Liver (tissue), 3 donors: ENCODE data around the gene NPAS2.

Experiments
- ATF3 ChIP-seq: IDR thresholded peaks from 2 replicates; pipeline ENCODE4 v1.6.1; 2016; ENCODE audit warnings: antibody characterized with exemption
- CTCF ChIP-seq: fragments of 150-350 bp; IDR thresholded peaks from 2 replicates; pipeline ENCODE4 v1.5.1; 2017; ENCODE audit warnings: improper control_type of control experiment, low read depth, low read length; ENCODE audit not compliant: missing input control
- EGR1 ChIP-seq, 2 donors: IDR thresholded peaks; 2 replicates each; pipeline ENCODE4 v1.6.1; 2016 to 2018; ENCODE audit warnings: antibody characterized with exemption in 2 of 2, low read depth in 2 of 2
- FOXA1 ChIP-seq: IDR thresholded peaks from 2 replicates; pipeline ENCODE4 v1.6.1; 2016; ENCODE audit warnings: antibody characterized with exemption
- GABPA ChIP-seq, 2 donors: IDR thresholded peaks in 1 of 2; conservative IDR thresholded peaks in 1 of 2; 2 replicates each; pipeline ENCODE4 v1.6.1; 2016; ENCODE audit warnings: antibody characterized with exemption in 2 of 2, mild to moderate bottlenecking in 1 of 2, moderate library complexity in 1 of 2
- MAX ChIP-seq: IDR thresholded peaks from 2 replicates; pipeline ENCODE4 v1.6.1; 2016; ENCODE audit warnings: antibody characterized with exemption
- REST ChIP-seq: IDR thresholded peaks from 2 replicates; pipeline ENCODE4 v1.6.1; 2016; ENCODE audit warnings: antibody characterized with exemption, mild to moderate bottlenecking
- RXRA ChIP-seq, 2 donors: IDR thresholded peaks; 2 replicates each; pipeline ENCODE4 v1.6.1; 2017 to 2018; ENCODE audit warnings: antibody characterized with exemption in 2 of 2, mild to moderate bottlenecking in 1 of 2
- TAF1 ChIP-seq: conservative IDR thresholded peaks from 2 replicates; pipeline ENCODE4 v1.6.1; 2016; ENCODE audit warnings: antibody characterized with exemption, mild to moderate bottlenecking
- YY1 ChIP-seq: IDR thresholded peaks from 2 replicates; pipeline ENCODE4 v1.6.1; 2016; ENCODE audit warnings: antibody characterized with exemption, mild to moderate bottlenecking
- ZBTB33 ChIP-seq: IDR thresholded peaks from 2 replicates; pipeline ENCODE4 v1.6.1; 2016; ENCODE audit warnings: antibody characterized with exemption
- donor health status: healthy.
- donor health status: healthy.

GRCh38 chr2:101037161-101037755 lies 217.3 kb downstream of the NPAS2 start:
- TF ChIP-seq CTCF (no peak), GABPA (IDR thresholded peaks at IDR 0.05 in 1 of 2, conservative IDR thresholded peaks at IDR 0.05 in 1 of 2) (no peak), YY1 (no peak), TAF1 (no peak), MAX (no peak), FOXA1 (no peak), REST (no peak), EGR1 (IDR thresholded peaks at IDR 0.05; ENCODE audit: low read depth in 2 of 2) (no peak), ATF3 (no peak), RXRA (IDR thresholded peaks at IDR 0.05) (no peak), ZBTB33 (no peak)
